DMS153 treated with DMSO at 0.1 percent for 48 hours (cell line): ENCODE data around the gene ELOVL4.

ENCODE experiments used
- DNase-seq: peaks from one replicate; lab custom pipeline; 2025; ENCODE audit not compliant: unreplicated experiment; lab: John Stamatoyannopoulos, UW

ELOVL4 gene

GRCh38 chr6:79913369-79913768 lies 34.0 kb downstream of the ELOVL4 start:
- DNase-seq: no peak

- DNase-seq: no peak
Observed at GRCh38 chr6:79911992-79912391, 35.4 kb downstream of the ELOVL4 start.

GRCh38 chr6:79909517-79909916 lies 37.8 kb downstream of the ELOVL4 start:
- no peak for DNase-seq

- no peak for DNase-seq
Observed at GRCh38 chr6:79902046-79902445, 45.3 kb downstream of the ELOVL4 start.

GRCh38 chr6:79898076-79898475 lies 49.3 kb downstream of the ELOVL4 start:
- DNase-seq: no peak

GRCh38 chr6:79896075-79896449 lies 51.3 kb downstream of the ELOVL4 start:
- DNase-seq: no peak

- DNase-seq: no peak
Observed at GRCh38 chr6:79895382-79896074, 51.8 kb downstream of the ELOVL4 start.

- no peak for DNase-seq
Observed at GRCh38 chr6:79894939-79895338, 52.4 kb downstream of the ELOVL4 start.

- DNase-seq: no peak
Observed at GRCh38 chr6:79888587-79888986, 58.8 kb downstream of the ELOVL4 start.

- DNase-seq: no peak
Observed at GRCh38 chr6:79878142-79878748, 69.1 kb downstream of the ELOVL4 start.

GRCh38 chr6:79874531-79875134 lies 72.7 kb downstream of the ELOVL4 start:
- DNase-seq: no peak

- no peak for DNase-seq
Observed at GRCh38 chr6:79872986-79873385, 74.4 kb downstream of the ELOVL4 start.

- no peak for DNase-seq
Observed at GRCh38 chr6:79872303-79872702, 75.0 kb downstream of the ELOVL4 start.

- peak; percentile 93 for DNase-seq
Observed at GRCh38 chr6:79869600-79870084, 77.7 kb downstream of the ELOVL4 start.

- DNase-seq: no peak
Observed at GRCh38 chr6:79869184-79869583, 78.2 kb downstream of the ELOVL4 start.

- peak; percentile 98 for DNase-seq
Observed at GRCh38 chr6:79868098-79868722, 79.1 kb downstream of the ELOVL4 start.
